ENCODE data around the gene SORCS3. TPM values are rescaled to one million over a fixed set of nuclear protein-coding genes. Genes with fewer than 3 reads are reported as not detected.

The SORCS3 gene
- total RNA-seq, 1 experiment from 2014 or later: not detected

DNA sequence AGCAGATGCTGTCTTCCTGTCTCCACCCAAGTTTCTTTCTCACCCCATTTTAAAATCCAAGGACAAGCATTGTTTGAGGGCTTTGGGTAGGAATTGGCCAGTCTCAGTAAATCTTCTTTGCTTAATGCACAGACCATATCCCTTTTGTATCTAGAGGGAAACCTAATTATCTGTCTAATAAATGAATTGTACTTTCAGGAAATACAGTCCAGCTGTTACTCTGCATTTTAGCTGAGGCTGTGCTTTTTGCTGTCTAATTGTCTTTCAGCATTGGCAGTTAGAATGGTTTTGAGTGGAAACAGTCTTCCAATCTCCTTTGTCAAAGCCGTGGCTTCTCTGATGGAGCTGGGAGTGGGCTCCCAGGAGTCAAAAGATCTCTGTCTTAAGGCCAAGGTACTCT, 388.2 kb downstream of the SORCS3 start:
- DNase-seq (ENCODE audit: low read depth, low spot score) (no peak), ATAC-seq (no peak)
- Histone ChIP-seq H3K9me2 (ENCODE audit: insufficient read depth) (no peaks in the 10 kb centered on the region), H3K36me3 (ENCODE audit: control insufficient read depth in 1 of 2, insufficient read depth in 2 of 2, low read length in 2 of 2) (no peaks in the 10 kb centered on the region), H3K27ac (ENCODE audit: low read depth, low read length) (no peak overlapping the region), H3K4me1 (ENCODE audit: control insufficient read depth in 1 of 2, insufficient read depth in 2 of 2, low read length in 2 of 2) (no peaks in the 10 kb centered on the region), H2AFZ (ENCODE audit: low read depth, low read length, poor library complexity, severe bottlenecking) (no peak overlapping the region), H3K9ac (ENCODE audit: low read length) (no peak overlapping the region), H3K27me3 (ENCODE audit: insufficient read depth, low read length) (peaks cover 13% of the 10 kb centered on the region; the same call in 1 of the 2 replicates), H4K20me1 (ENCODE audit: insufficient read depth) (no peaks in the 10 kb centered on the region), H3K4me3 (replicated peaks in 1 of 2; ENCODE audit: low read depth in 1 of 2, low read length in 2 of 2) (no peak overlapping the region), H3K4me2 (ENCODE audit: low read length) (no peak overlapping the region), H3K79me2 (ENCODE audit: insufficient read depth, low read length) (no peaks in the 10 kb centered on the region), H3K9me3 (ENCODE audit: control insufficient read depth in 1 of 2, insufficient read depth in 1 of 2, low read depth in 1 of 2, low read length in 2 of 2) (no peaks in the 10 kb centered on the region)
- CTCF ChIA-PET: no interaction called here
- no peak for TF ChIP-seq POLR2AphosphoS5 (IDR thresholded peaks at IDR 0.05; ENCODE audit: low read depth, low read length)
- intact Hi-C loops (cut with micrococcal nuclease): no loop called here
- RAD21 ChIA-PET (ENCODE audit: low non-redundant PET in 1 of 2, low total read pairs in 2 of 2, uncharacterized antibody in 2 of 2, unreplicated experiment in 2 of 2): no interaction called here
- no TSS peak for BruUV-seq (replicated peaks)
- POLR2A ChIA-PET: no interaction called here

DNA sequence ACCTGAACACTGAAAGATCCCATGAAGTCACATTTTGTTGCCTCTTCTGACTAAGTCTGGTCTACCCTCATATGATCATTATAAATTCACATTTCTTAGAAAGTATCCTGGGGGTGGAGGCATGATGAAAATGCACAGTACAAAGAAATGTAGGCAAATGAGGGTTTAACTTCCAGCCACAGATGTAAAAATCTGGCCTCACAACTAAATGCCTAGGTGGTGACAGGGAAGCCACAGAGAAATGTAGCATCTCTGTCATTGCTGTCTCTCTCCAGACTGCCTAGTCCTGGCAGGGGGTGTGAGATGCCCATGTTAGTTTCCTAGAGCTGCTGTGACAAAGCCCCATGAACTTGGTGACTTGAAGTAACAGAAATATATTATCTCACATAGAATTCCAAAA, 395.9 kb downstream of the SORCS3 start:
- CTCF ChIA-PET: no interaction called here
- Histone ChIP-seq H3K79me2 (ENCODE audit: insufficient read depth, low read length) (no peaks in the 10 kb centered on the region), H3K9me3 (ENCODE audit: control insufficient read depth in 1 of 2, insufficient read depth in 1 of 2, low read depth in 1 of 2, low read length in 2 of 2) (no peaks in the 10 kb centered on the region), H3K9me2 (ENCODE audit: insufficient read depth) (no peaks in the 10 kb centered on the region), H3K4me3 (replicated peaks in 1 of 2; ENCODE audit: low read depth in 1 of 2, low read length in 2 of 2) (no peak overlapping the region), H4K20me1 (ENCODE audit: insufficient read depth) (no peaks in the 10 kb centered on the region), H3K27ac (ENCODE audit: low read depth, low read length) (no peak overlapping the region), H3K27me3 (ENCODE audit: insufficient read depth, low read length) (no peaks in the 10 kb centered on the region), H3K36me3 (ENCODE audit: control insufficient read depth in 1 of 2, insufficient read depth in 2 of 2, low read length in 2 of 2) (no peaks in the 10 kb centered on the region), H3K9ac (ENCODE audit: low read length) (no peak overlapping the region), H3K4me2 (ENCODE audit: low read length) (no peak overlapping the region), H3K4me1 (ENCODE audit: control insufficient read depth in 1 of 2, insufficient read depth in 2 of 2, low read length in 2 of 2) (no peaks in the 10 kb centered on the region), H2AFZ (ENCODE audit: low read depth, low read length, poor library complexity, severe bottlenecking) (no peak overlapping the region)
- BruUV-seq (replicated peaks): no TSS peak
- POLR2A ChIA-PET: no interaction called here
- RAD21 ChIA-PET (ENCODE audit: low non-redundant PET in 1 of 2, low total read pairs in 2 of 2, uncharacterized antibody in 2 of 2, unreplicated experiment in 2 of 2): no interaction called here
- no peak for DNase-seq (ENCODE audit: low read depth, low spot score)
- TF ChIP-seq, protein P1, sequence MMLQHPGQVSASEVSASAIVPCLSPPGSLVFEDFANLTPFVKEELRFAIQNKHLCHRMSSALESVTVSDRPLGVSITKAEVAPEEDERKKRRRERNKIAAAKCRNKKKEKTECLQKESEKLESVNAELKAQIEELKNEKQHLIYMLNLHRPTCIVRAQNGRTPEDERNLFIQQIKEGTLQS (IDR thresholded peaks at IDR 0.05): no peak
- TF ChIP-seq RAD21 (IDR thresholded peaks at IDR 0.05; ENCODE audit: low read depth) (no peak), POLR2A (IDR thresholded peaks at IDR 0.05; ENCODE audit: borderline replicate concordance, extremely low read depth, insufficient read depth, insufficient read length) (no peak), EZH2phosphoT487 (IDR thresholded peaks at IDR 0.05; ENCODE audit: borderline replicate concordance) (no peak), ZNF274 (IDR thresholded peaks at IDR 0.05; ENCODE audit: low read depth, low read length) (no peak), CEBPB (IDR thresholded peaks at IDR 0.05; ENCODE audit: low read depth) (no peak), POLR2AphosphoS5 (IDR thresholded peaks at IDR 0.05; ENCODE audit: low read depth, low read length) (no peak), JUND (IDR thresholded peaks at IDR 0.05) (no peak), ELF1 (IDR thresholded peaks at IDR 0.05; ENCODE audit: borderline replicate concordance, low read depth) (no peak), YY1 (IDR thresholded peaks at IDR 0.05; ENCODE audit: extremely low read depth, insufficient replicate concordance, low read depth, low read length) (no peak)
- TF ChIP-seq, protein P2, sequence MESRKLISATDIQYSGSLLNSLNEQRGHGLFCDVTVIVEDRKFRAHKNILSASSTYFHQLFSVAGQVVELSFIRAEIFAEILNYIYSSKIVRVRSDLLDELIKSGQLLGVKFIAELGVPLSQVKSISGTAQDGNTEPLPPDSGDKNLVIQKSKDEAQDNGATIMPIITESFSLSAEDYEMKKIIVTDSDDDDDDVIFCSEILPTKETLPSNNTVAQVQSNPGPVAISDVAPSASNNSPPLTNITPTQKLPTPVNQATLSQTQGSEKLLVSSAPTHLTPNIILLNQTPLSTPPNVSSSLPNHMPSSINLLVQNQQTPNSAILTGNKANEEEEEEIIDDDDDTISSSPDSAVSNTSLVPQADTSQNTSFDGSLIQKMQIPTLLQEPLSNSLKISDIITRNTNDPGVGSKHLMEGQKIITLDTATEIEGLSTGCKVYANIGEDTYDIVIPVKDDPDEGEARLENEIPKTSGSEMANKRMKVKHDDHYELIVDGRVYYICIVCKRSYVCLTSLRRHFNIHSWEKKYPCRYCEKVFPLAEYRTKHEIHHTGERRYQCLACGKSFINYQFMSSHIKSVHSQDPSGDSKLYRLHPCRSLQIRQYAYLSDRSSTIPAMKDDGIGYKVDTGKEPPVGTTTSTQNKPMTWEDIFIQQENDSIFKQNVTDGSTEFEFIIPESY (IDR thresholded peaks at IDR 0.05; ENCODE audit: extremely low read depth, insufficient replicate concordance, low read length): no peak
- TF ChIP-seq, protein P3, sequence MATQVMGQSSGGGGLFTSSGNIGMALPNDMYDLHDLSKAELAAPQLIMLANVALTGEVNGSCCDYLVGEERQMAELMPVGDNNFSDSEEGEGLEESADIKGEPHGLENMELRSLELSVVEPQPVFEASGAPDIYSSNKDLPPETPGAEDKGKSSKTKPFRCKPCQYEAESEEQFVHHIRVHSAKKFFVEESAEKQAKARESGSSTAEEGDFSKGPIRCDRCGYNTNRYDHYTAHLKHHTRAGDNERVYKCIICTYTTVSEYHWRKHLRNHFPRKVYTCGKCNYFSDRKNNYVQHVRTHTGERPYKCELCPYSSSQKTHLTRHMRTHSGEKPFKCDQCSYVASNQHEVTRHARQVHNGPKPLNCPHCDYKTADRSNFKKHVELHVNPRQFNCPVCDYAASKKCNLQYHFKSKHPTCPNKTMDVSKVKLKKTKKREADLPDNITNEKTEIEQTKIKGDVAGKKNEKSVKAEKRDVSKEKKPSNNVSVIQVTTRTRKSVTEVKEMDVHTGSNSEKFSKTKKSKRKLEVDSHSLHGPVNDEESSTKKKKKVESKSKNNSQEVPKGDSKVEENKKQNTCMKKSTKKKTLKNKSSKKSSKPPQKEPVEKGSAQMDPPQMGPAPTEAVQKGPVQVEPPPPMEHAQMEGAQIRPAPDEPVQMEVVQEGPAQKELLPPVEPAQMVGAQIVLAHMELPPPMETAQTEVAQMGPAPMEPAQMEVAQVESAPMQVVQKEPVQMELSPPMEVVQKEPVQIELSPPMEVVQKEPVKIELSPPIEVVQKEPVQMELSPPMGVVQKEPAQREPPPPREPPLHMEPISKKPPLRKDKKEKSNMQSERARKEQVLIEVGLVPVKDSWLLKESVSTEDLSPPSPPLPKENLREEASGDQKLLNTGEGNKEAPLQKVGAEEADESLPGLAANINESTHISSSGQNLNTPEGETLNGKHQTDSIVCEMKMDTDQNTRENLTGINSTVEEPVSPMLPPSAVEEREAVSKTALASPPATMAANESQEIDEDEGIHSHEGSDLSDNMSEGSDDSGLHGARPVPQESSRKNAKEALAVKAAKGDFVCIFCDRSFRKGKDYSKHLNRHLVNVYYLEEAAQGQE (IDR thresholded peaks at IDR 0.05; ENCODE audit: low read depth): no peak
- ATAC-seq: no peak
- intact Hi-C loops (cut with micrococcal nuclease): no loop called here
